ENCODE data around the gene PPP1CC. TPM values are rescaled to one million over a fixed set of nuclear protein-coding genes. Genes with fewer than 3 reads are reported as not detected.

The PPP1CC gene
- total and polyA plus RNA-seq, 2 of the 4 experiments (the other 2 are of a cell fraction) = 71.0 to 126 TPM

DNA sequence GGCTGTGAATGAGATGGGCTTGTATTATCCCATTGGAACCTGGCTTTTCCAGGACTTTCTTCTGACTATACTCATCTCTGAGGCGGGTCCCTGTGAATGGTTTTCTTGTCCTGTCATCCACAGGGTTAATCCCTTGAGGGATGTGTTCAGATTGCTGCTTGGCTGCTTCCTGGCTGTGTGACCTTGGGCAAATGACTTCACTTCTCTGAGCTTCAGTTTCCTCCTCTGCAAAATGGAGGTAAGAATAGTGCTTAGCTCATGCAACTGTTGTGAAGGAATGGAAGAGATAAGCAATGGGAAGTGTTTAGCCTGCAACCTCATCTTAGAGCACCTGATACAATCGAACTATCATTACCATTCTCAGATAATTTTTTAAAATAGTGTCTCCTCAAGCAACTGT, 32.1 kb upstream of the PPP1CC start:
- no peak overlapping the region for H3K4me2 ChIP-seq (ENCODE audit: low read depth, low read length)
- no peak overlapping the region for H2BK15ac ChIP-seq (ENCODE audit: low read depth, low read length)
- no peaks in the 10 kb centered on the region for H4K20me1 ChIP-seq (ENCODE audit: insufficient read depth, low read length)
- TF ChIP-seq RFX5 (IDR thresholded peaks at IDR 0.05; ENCODE audit: low read depth, low read length) (no peak), MXI1 (IDR thresholded peaks at IDR 0.05; ENCODE audit: borderline replicate concordance, low read depth, low read length) (no peak), MAFK (IDR thresholded peaks at IDR 0.05; ENCODE audit: low read depth, low read length) (no peak), CHD1 (IDR thresholded peaks at IDR 0.05; ENCODE audit: low read depth, low read length) (no peak), ELK1 (IDR thresholded peaks at IDR 0.05; ENCODE audit: borderline replicate concordance, low read depth, low read length) (no peak), BHLHE40 (IDR thresholded peaks at IDR 0.05; ENCODE audit: low read depth, low read length) (no peak), NFE2L2 (IDR thresholded peaks at IDR 0.05; ENCODE audit: low read depth, low read length) (no peak), RCOR1 (IDR thresholded peaks at IDR 0.05; ENCODE audit: insufficient replicate concordance, low read length) (no peak), FOS (IDR thresholded peaks at IDR 0.05; ENCODE audit: low read depth, low read length) (no peak), SMC3 (IDR thresholded peaks at IDR 0.05; ENCODE audit: low read depth, low read length) (no peak), CEBPB (IDR thresholded peaks at IDR 0.05; ENCODE audit: low read depth, low read length) (no peak), USF2 (IDR thresholded peaks at IDR 0.05; ENCODE audit: low read depth, low read length) (no peak), POLR2A (IDR thresholded peaks at IDR 0.05; ENCODE audit: low read depth, low read length) (no peak), RAD21 (IDR thresholded peaks at IDR 0.05; ENCODE audit: low read length) (no peak), CTCF (conservative IDR thresholded peaks at IDR 0.05; ENCODE audit: low read depth, low read length) (no peak), MAZ (IDR thresholded peaks at IDR 0.05; ENCODE audit: borderline replicate concordance, low read depth, low read length) (no peak)
- ChIA-PET POLR2A (ENCODE audit: unreplicated experiment) (no interaction called here), CTCF (interaction anchor here (0.7 kb wide), 1 partner anchor 1505 kb away, joined by 8 read pairs; no protein-coding TSS in a partner anchor)
- H3K23ac ChIP-seq (ENCODE audit: low read depth, low read length) = no peak overlapping the region
- in situ Hi-C loops (cut with MboI; ENCODE audit: low sequenced_read_pairs) (no loop called here), intact Hi-C loops (cut with micrococcal nuclease) (no loop called here), dilution Hi-C loops (cut with HindIII; ENCODE audit: low sequenced_read_pairs, unreplicated experiment) (no loop called here)
- ATAC-seq (ENCODE audit: low read depth) = no peak
- no TSS peak for BruUV-seq (replicated peaks)
- no peak overlapping the region for H3K14ac ChIP-seq (replicated peaks; ENCODE audit: low read depth, low read length)
- no peak overlapping the region for H3K18ac ChIP-seq (ENCODE audit: low read depth, low read length)
- no peak overlapping the region for H4K8ac ChIP-seq (ENCODE audit: low read depth in 2 of 2, low read length in 2 of 2)
- H2BK120ac ChIP-seq (ENCODE audit: low read depth, low read length) = no peak overlapping the region
- H3K79me1 ChIP-seq (ENCODE audit: low read depth in 1 of 2, low read length in 2 of 2) = no peaks in the 10 kb centered on the region
- DNase-seq = no peak
- no peak overlapping the region for H2BK5ac ChIP-seq (ENCODE audit: low read depth, low read length, poor library complexity, severe bottlenecking)
- no peaks in the 10 kb centered on the region for H3K9me1 ChIP-seq (ENCODE audit: insufficient read depth, low read length)
- no peak overlapping the region for H3K9ac ChIP-seq (ENCODE audit: low read depth, low read length)
- H3K4me1 ChIP-seq (ENCODE audit: control insufficient read depth, insufficient read depth, low read length) = no peaks in the 10 kb centered on the region
- H3K4ac ChIP-seq (ENCODE audit: low read depth, low read length) = no peak overlapping the region
- H2BK20ac ChIP-seq (ENCODE audit: low read depth, low read length) = no peak overlapping the region
- no peak overlapping the region for H4K91ac ChIP-seq (ENCODE audit: insufficient read depth, low read depth, low read length)
- no peak overlapping the region for H2AK9ac ChIP-seq (replicated peaks; ENCODE audit: low read depth, low read length, poor library complexity)
- no peak overlapping the region for H4K5ac ChIP-seq (ENCODE audit: low read depth, low read length)
- no peak overlapping the region for H3K4me3 ChIP-seq (ENCODE audit: insufficient read depth, low read depth, low read length)
- no peak overlapping the region for H2AK5ac ChIP-seq (ENCODE audit: low read depth, low read length)
- no peak overlapping the region for H2AFZ ChIP-seq (replicated peaks; ENCODE audit: low read length, poor library complexity)
- no peaks in the 10 kb centered on the region for H3K9me3 ChIP-seq (ENCODE audit: control insufficient read depth, insufficient read depth, low read length)
- H3K56ac ChIP-seq (ENCODE audit: extremely low read depth, insufficient read depth, low read length) = no peak overlapping the region
- no peak overlapping the region for H3K27ac ChIP-seq (ENCODE audit: insufficient read depth, low read length)
- H3K36me3 ChIP-seq (ENCODE audit: control insufficient read depth, insufficient read depth, low read length) = no peaks in the 10 kb centered on the region
- no CpG with 5 or more reads among the region's 2 CpGs for WGBS, 2 experiments (ENCODE audit: extremely low coverage in 2 of 2, insufficient read length in 1 of 2)
- peaks cover 5% of the 10 kb centered on the region for H3K27me3 ChIP-seq (ENCODE audit: control insufficient read depth, insufficient read depth, low read length)
